Testis (tissue), 2 donors: ENCODE measurements around the gene GALNT17.

Source experiments
- POLR2A ChIP-seq: fragments of 450-650 bp; IDR thresholded peaks from one replicate; pipeline ENCODE4 v1.6.1; 2017; ENCODE audit warnings: antibody characterized with exemption, mild to moderate bottlenecking, moderate library complexity
- TF ChIP-seq, protein P1 (sequence below), 3 experiments: fragments of 450-650 bp in 2 of 3; fragments of 200-600 bp in 1 of 3; sonication (generic) in 1 of 3; IDR thresholded peaks; one replicate each; pipeline ENCODE4 v1.5.1; 2016 to 2019; ENCODE audit warnings: antibody characterized with exemption in 3 of 3, mild to moderate bottlenecking in 2 of 3, moderate library complexity in 1 of 3

DNA sequence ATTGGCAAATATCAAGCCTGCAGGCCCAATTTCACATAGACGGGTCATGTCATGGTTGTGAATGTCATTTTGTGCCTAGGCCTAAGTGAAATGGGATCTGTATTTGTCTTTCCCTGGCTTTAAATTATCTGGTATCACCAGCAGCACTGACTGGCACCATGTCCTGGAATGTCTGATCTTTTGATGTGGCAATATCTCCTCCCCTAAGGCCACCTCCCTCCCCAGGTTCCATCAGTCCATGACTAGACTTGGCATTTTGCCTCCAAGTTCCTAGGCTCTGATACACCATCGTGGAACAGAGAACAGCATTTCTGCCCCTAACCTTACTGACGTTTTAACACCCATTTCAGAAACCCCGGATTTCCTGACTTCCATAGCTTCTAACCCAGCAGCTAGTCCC lies 513.9 kb downstream of the GALNT17 start:
- TF ChIP-seq, protein P1, sequence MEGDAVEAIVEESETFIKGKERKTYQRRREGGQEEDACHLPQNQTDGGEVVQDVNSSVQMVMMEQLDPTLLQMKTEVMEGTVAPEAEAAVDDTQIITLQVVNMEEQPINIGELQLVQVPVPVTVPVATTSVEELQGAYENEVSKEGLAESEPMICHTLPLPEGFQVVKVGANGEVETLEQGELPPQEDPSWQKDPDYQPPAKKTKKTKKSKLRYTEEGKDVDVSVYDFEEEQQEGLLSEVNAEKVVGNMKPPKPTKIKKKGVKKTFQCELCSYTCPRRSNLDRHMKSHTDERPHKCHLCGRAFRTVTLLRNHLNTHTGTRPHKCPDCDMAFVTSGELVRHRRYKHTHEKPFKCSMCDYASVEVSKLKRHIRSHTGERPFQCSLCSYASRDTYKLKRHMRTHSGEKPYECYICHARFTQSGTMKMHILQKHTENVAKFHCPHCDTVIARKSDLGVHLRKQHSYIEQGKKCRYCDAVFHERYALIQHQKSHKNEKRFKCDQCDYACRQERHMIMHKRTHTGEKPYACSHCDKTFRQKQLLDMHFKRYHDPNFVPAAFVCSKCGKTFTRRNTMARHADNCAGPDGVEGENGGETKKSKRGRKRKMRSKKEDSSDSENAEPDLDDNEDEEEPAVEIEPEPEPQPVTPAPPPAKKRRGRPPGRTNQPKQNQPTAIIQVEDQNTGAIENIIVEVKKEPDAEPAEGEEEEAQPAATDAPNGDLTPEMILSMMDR (IDR thresholded peaks at IDR 0.05), result no peak
- no peak for TF ChIP-seq POLR2A
